NCI-H1048 (cell line): ENCODE measurements around the gene PNLIPRP2.

ENCODE experiments used
- DNase-seq: peaks from one replicate; lab custom pipeline; 2025; lab: John Stamatoyannopoulos, UW

Gene PNLIPRP2

GRCh38 chr10:116620423-116621400 is at the start of gene PNLIPRP2:
PNLIPRP2 (plus strand) TSS chr10:116620953.
- DNase-seq, result no peak

DNA sequence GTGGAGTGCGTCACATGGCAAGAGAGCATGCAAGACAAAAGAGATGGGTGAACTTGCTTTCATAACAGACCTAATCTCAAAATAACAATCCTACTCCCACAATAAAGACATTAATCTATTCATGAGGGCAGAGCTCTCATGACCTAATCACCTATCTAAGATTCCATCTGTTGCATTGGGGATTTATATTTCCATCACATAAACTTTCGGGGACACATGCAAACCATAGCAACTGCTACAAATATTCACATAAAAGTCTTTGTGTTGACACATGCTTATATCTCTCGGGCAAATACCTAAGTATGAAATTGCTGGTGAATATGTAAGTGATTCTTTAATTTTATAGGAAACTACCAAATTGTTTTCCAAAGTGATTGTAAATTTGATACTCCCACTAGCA is 46.0 kb upstream of the PNLIPRP2 start:
- no peak for DNase-seq

DNA sequence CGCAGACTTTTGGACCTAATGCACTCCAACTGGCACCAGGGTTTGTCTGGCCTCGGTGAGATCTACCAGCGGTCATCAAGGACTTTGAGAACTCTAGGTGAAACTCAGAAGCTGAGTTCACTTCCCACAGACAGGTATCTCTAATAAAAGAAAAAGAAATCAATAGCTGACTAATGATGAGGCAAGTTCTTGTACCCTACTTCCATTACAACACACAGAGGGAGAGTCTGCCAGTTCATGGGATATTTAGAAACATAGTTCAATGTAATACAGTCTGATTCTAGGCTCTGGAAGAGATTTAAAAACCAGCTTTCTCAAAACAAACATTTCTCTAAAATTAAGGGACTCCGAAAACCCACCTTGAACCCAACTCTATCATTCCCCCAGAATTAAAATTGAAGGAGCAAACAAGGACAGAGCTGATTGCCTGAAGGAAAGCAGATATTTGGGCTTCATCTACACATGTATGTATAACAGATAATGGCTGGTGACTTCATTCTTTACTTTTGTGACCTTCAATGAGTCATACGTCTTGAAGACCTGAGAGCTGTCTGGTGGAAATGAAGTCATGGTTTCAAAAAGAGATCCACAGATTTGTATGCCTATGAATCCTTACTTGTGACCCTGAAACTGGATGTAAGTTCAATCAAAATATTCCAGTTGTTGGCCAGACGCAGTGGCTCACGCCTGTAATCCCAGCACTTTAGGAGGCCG is 32.7 kb upstream of the PNLIPRP2 start:
- no peak for DNase-seq

GRCh38 chr10:116588995-116589394 is 31.8 kb upstream of the PNLIPRP2 start:
- DNase-seq, result no peak

- no peak for DNase-seq
These were observed 30.8 kb upstream of the PNLIPRP2 start for GRCh38 chr10:116589926-116590325.

GRCh38 chr10:116590590-116591444 is 29.9 kb upstream of the PNLIPRP2 start, which contains the start of gene PNLIPRP1:
PNLIPRP1 (plus strand) TSS chr10:116590959; CDS start chr10:116591130, 171 bp downstream.
- no peak for DNase-seq

DNA sequence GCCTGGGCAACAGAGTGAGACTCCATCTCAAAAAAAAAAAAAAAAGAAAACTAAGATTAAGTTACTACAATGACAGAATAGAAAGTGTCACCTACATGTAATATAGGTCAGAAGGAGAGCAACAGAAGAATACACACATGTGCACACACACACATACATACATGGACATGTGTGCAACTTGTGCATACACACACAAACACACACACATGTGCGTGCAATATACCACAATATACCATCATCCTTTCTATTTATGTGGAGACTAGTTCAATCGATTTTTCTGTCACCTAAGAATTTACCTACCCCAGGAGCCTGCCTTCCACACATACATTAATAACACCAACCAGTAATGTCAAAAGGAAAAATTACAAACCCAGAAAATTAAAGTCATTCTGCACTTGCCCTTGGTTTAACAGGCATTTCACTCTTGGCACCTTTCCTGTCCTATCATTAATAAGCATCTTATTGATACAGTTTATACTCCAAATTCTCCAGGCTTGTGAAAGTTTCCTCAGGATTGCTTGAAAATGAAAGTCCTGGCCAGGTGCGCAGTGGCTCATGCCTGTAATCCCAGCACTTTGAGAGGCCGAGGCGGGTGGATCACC is 27.5 kb upstream of the PNLIPRP2 start:
- no peak for DNase-seq

GRCh38 chr10:116594525-116595035 is 26.2 kb upstream of the PNLIPRP2 start:
- no peak for DNase-seq

DNA sequence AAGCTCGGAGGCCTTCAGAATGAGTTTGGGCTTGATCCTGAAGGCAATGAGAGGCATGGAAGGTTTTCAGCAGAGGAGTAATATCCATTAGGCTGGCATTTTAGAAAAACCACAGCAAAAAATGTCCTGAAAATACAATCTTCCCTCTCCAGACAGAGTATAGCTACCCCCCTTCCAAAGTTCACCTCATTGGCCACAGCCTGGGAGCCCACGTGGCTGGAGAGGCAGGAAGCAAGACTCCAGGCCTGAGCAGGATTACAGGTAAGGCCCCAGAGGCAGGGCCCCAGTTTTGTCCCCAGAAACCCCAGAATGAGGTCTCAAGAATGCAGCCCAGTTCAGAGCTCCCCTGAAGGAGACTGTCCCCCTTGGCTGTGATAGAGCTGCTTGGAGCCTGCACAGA is 24.7 kb upstream of the PNLIPRP2 start:
- DNase-seq, result no peak

DNA sequence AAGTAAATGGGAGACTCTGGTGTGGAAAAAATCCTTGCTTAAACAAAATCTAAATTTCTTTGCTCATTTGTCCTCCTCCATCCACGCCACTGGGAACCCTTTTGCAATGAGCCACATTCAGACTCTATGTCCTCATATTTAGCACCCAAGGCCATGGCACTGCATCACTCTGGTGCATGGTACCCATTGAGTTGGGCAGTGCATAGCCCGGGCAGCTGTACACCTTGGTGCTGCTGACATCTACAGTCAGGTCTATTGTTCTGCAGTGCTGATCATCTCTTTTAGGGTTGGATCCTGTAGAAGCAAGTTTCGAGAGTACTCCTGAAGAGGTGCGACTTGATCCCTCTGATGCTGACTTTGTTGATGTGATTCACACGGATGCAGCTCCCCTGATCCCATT is 23.2 kb upstream of the PNLIPRP2 start:
- no peak for DNase-seq

DNA sequence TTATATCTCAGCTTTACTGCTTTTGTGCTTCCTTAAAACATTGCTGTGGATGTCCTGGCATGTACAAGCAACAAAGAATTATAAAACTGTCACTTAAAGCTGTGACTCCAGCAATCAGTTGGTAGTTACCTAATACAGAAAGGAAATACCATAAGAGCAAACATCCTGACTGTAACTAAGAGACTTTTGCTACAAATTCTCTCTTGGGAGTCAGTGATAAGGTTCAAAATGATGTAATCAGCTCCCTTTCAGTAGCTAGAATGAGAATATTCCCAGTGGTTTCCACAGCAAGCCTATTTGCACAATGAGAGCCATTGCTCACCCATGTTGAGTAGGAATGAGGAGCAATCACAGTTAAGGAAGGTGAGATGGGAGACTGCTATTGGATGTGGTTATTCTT is 22.4 kb upstream of the PNLIPRP2 start:
- no peak for DNase-seq

GRCh38 chr10:116599991-116600390 is 20.8 kb upstream of the PNLIPRP2 start:
- no peak for DNase-seq

GRCh38 chr10:116602648-116603400 is 17.9 kb upstream of the PNLIPRP2 start:
- no peak for DNase-seq

- no peak for DNase-seq
These were observed 14.7 kb upstream of the PNLIPRP2 start for GRCh38 chr10:116606061-116606483.

DNA sequence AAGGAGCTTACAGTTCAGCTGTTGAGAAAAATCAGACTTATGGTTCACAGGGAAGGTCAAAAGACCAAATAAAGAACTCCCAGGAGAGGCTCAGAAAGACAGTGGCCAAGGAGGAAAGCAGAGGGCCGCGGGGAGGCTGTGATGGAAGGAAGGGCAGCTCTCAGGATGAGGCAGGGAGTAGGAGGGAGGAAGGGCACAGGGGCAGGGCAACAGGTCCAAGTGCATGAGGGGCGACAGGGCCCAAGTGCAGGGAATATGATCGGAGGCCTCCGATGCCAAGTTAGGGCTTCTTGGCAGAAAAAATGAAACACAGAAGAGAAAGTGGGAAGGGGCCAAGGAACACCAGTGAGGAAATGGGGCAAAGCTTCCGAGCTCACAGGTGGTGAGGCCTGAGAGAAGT is 13.4 kb upstream of the PNLIPRP2 start:
- DNase-seq, result no peak

DNA sequence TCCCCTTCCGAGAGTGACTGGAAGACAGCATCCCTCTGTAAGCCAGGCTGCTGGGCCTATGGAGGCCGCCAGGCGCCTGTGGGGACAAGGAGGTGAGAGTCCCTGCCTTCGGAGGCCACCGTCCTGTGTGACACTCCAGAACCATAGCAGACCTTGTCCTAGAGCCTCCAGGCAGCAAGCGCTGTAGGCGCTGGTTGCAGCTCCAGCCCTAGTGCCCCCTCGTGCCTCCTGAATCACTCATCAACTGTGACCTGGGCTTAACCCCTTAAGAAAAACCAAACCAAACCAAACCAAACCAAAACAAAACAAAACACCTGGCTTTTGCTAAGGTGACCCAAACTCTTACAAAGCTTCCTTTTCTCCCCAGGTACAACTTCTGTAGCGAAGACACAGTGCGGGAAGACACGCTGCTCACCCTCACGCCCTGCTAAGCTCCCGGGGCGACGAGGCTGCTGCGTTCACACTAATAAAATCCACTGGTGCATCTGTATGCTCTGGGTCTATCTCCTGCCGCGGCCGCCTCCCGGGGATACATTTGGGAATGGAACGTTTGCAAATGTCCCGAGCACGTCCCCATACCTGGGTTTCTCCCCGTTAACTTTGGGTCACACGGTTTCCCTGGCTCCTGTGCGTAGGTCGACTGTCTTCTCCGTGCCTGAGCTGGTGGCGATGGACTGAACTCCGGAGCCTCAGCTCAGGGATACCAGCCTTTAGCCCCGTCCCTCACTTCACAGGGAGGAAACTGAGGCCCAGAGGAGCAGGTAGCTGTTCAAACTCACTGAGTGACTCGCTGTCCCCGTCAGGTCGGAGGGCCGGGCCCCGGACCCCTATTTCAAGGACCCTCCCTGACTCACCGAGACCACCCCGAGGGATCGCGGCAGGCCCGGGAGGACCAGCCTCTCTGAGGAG is 11.8 kb upstream of the PNLIPRP2 start:
- no peak for DNase-seq

GRCh38 chr10:116610443-116611152 is 10.2 kb upstream of the PNLIPRP2 start:
- no peak for DNase-seq

- no peak for DNase-seq
These were observed 9.6 kb upstream of the PNLIPRP2 start for GRCh38 chr10:116611153-116611545.
